ENCODE results near the gene CHD2. TPM values are rescaled to one million over a fixed set of nuclear protein-coding genes. Genes with fewer than 3 reads are reported as not detected.

CHD2 gene
- total RNA-seq, 1 experiment from 2014 or later: 129 TPM

DNA sequence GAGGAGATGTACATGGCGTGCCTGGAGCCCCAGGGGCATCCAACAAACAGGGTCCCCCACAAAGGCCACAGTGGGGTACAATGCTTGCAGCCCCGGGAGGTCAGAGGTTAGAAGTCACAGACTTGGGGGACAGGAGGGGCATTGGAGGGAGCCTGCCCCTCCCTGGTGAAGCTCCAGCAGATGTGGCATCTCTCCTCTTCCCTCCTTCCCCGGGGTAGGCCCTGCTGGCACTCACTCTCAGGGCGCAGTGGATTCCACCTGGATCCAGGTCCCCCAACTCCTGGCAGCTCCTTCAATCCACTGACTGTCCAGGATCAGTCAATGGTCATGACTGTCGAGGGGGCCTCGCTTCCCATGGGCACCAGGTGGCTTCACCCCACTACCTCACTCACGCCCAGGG is 156.7 kb downstream of the CHD2 start:
- H3K4me1 Mint-ChIP-seq (ENCODE audit: insufficient read depth, unreplicated experiment): no peaks in the 10 kb centered on the region
- no TSS peak for BruUV-seq (replicated peaks)
- H3K27ac Mint-ChIP-seq (ENCODE audit: low read depth, unreplicated experiment): no peak overlapping the region
- H3K36me3 Mint-ChIP-seq (ENCODE audit: insufficient read depth, unreplicated experiment): no peaks in the 10 kb centered on the region
- no peak for TF ChIP-seq CTCF (IDR thresholded peaks at IDR 0.05; ENCODE audit: unreplicated experiment)
- intact Hi-C loops (cut with micrococcal nuclease): no loop called here
- DNase-seq (ENCODE audit: unreplicated experiment): no peak
- no peaks in the 10 kb centered on the region for H3K9me3 Mint-ChIP-seq (ENCODE audit: unreplicated experiment)
- POLR2A ChIA-PET: interaction anchor here (0.6 kb wide), 1 partner anchor 10 kb away, joined by 3 read pairs; no protein-coding TSS in a partner anchor
- no peaks in the 10 kb centered on the region for H3K27me3 Mint-ChIP-seq (ENCODE audit: insufficient read depth, unreplicated experiment)
- no peak overlapping the region for H3K4me3 Mint-ChIP-seq (ENCODE audit: unreplicated experiment)
- CTCF ChIA-PET: interaction anchor here (0.7 to 1.0 kb wide), 3 partner anchors 26 to 843 kb away, joined by 3 to 4 read pairs (median 3); no protein-coding TSS in a partner anchor

GRCh38 chr15:93057618-93058017 is 157.5 kb downstream of the CHD2 start:
- ChIA-PET CTCF (interaction anchor here (0.7 to 6.0 kb wide), 2 partner anchors 27 to 1344 kb away, joined by 3 to 32 read pairs; no protein-coding TSS in a partner anchor), POLR2A (no interaction called here)
- no peak overlapping the region for H3K4me3 Mint-ChIP-seq (ENCODE audit: unreplicated experiment)
- H3K27me3 Mint-ChIP-seq (ENCODE audit: insufficient read depth, unreplicated experiment): no peaks in the 10 kb centered on the region
- H3K27ac Mint-ChIP-seq (ENCODE audit: low read depth, unreplicated experiment): no peak overlapping the region
- no peaks in the 10 kb centered on the region for H3K9me3 Mint-ChIP-seq (ENCODE audit: unreplicated experiment)
- no peaks in the 10 kb centered on the region for H3K4me1 Mint-ChIP-seq (ENCODE audit: insufficient read depth, unreplicated experiment)
- H3K36me3 Mint-ChIP-seq (ENCODE audit: insufficient read depth, unreplicated experiment): no peaks in the 10 kb centered on the region
- intact Hi-C loops (cut with micrococcal nuclease): no loop called here
- no TSS peak for BruUV-seq (replicated peaks)
- DNase-seq (ENCODE audit: unreplicated experiment): no peak
- TF ChIP-seq CTCF (IDR thresholded peaks at IDR 0.05; ENCODE audit: unreplicated experiment): no peak

DNA sequence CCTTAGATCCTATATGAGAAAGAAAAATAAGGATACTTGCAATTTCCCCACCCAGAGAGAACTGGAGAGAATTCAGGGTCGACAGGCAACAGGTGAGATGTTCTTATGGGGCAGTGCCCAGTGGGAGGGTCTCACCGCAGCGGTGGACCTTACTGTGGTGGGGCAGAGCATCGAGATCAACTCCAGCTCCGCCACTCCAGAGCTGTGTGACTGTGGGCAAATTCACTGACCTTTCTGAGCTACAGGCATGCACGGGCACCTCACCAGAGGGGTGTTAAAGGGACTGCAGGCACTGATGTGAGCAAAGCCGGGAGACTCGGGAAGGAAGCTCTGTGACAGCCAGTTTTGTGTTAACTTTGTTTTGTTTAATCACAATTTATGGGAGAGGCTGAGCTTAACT is 158.0 kb downstream of the CHD2 start:
- no peak overlapping the region for H3K4me3 Mint-ChIP-seq (ENCODE audit: unreplicated experiment)
- H3K36me3 Mint-ChIP-seq (ENCODE audit: insufficient read depth, unreplicated experiment): no peaks in the 10 kb centered on the region
- no TSS peak for BruUV-seq (replicated peaks)
- H3K27me3 Mint-ChIP-seq (ENCODE audit: insufficient read depth, unreplicated experiment): no peaks in the 10 kb centered on the region
- H3K27ac Mint-ChIP-seq (ENCODE audit: low read depth, unreplicated experiment): no peak overlapping the region
- intact Hi-C loops (cut with micrococcal nuclease): no loop called here
- DNase-seq (ENCODE audit: unreplicated experiment): no peak
- POLR2A ChIA-PET: no interaction called here
- CTCF ChIA-PET: interaction anchor here (0.5 to 6.0 kb wide), 4 partner anchors 21 to 1062 kb away, joined by 3 to 32 read pairs (median 4); no protein-coding TSS in a partner anchor
- TF ChIP-seq CTCF (IDR thresholded peaks at IDR 0.05; ENCODE audit: unreplicated experiment): no peak
- H3K9me3 Mint-ChIP-seq (ENCODE audit: unreplicated experiment): no peaks in the 10 kb centered on the region
- no peaks in the 10 kb centered on the region for H3K4me1 Mint-ChIP-seq (ENCODE audit: insufficient read depth, unreplicated experiment)

DNA sequence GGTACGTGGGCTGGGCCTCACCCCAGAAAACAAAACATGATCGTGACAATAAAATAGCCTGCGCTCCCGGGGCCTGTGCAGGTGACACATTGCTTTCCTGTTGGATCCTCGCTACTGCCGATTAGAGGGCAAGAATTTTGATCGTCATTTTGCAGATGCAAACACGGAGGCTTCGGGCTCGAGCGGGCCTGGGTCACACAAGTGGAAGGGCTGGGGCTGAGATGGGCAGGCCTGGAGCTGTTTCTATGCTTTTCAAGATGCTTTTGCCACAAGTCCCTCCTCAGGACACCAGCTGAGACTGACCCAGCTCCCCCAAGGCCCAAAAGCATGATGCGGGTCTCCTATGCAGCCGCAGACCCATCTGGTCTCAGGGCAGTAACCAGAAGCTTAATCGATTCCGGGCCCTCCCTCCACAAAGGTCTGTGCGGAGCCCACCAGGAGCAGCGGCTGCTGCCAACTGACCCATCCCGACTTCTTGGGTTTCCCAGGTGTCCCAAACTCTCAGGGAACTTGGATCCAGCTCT is 158.8 kb downstream of the CHD2 start:
- CTCF ChIA-PET: interaction anchor here (0.5 to 6.0 kb wide), 6 partner anchors 22 to 1061 kb away, joined by 3 to 32 read pairs (median 4); no protein-coding TSS in a partner anchor
- DNase-seq (ENCODE audit: unreplicated experiment): no peak

More for the DNA sequence above, 158.8 kb downstream of the CHD2 start:
- H3K4me3 Mint-ChIP-seq (ENCODE audit: unreplicated experiment): no peak overlapping the region
- no peak for TF ChIP-seq CTCF (IDR thresholded peaks at IDR 0.05; ENCODE audit: unreplicated experiment)
- POLR2A ChIA-PET: interaction anchor here (0.6 kb wide), 1 partner anchor 12 kb away, joined by 3 read pairs; no protein-coding TSS in a partner anchor
- H3K9me3 Mint-ChIP-seq (ENCODE audit: unreplicated experiment): no peaks in the 10 kb centered on the region
- H3K4me1 Mint-ChIP-seq (ENCODE audit: insufficient read depth, unreplicated experiment): no peaks in the 10 kb centered on the region
- no peaks in the 10 kb centered on the region for H3K36me3 Mint-ChIP-seq (ENCODE audit: insufficient read depth, unreplicated experiment)
- no peaks in the 10 kb centered on the region for H3K27me3 Mint-ChIP-seq (ENCODE audit: insufficient read depth, unreplicated experiment)
- intact Hi-C loops (cut with micrococcal nuclease): no loop called here
- no TSS peak for BruUV-seq (replicated peaks)
- no peak overlapping the region for H3K27ac Mint-ChIP-seq (ENCODE audit: low read depth, unreplicated experiment)

Data from MCF 10A (cell line).